GM19438 (cell line): ENCODE results near the gene TAS2R3.
A peak's percentile ranks its signal among the peaks of the same experiment; 100 is the strongest.
"Not testable (repeated sequence)": the region's sequence is repeated elsewhere in the genome, so short reads cannot be mapped to it uniquely, and the experiment has no call there.

Source experiments
- ATAC-seq: cut with Tn5 transposase; IDR thresholded peaks from one replicate; pipeline ENCODE4 v1.9.1; 2021; ENCODE audit warnings: low read depth; ENCODE audit not compliant: unreplicated experiment

The TAS2R3 gene, protein sequence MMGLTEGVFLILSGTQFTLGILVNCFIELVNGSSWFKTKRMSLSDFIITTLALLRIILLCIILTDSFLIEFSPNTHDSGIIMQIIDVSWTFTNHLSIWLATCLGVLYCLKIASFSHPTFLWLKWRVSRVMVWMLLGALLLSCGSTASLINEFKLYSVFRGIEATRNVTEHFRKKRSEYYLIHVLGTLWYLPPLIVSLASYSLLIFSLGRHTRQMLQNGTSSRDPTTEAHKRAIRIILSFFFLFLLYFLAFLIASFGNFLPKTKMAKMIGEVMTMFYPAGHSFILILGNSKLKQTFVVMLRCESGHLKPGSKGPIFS

GRCh38 chr7:141763797-141764196 lies at the start of gene TAS2R3:
Gene TAS2R3 (plus strand): TSS chr7:141764097. CDS start chr7:141764159, 62 bp downstream.
- ATAC-seq, result no peak

GRCh38 chr7:141714571-141714970 lies 49.3 kb upstream of the TAS2R3 start:
- ATAC-seq, result no peak

DNA sequence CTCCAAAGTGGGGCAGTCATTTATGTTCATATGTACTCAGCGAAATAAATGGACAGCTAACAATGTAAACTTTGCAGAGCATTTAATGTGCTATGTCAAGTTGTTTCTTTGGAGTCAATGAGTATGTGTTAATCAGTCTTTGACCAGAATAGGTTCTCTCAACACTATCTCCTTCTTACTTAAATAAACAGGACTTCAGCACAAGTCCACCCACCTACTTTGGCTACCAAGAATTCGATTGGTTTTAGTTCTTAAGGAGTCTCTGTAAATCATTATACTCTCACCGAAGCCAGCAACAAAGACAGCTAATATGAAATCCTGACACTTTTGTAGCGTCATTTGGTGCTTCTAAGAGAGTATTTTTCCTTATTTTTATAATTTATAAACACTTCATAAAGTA lies 48.9 kb upstream of the TAS2R3 start:
- no peak for ATAC-seq

GRCh38 chr7:141715794-141716689 lies 47.9 kb upstream of the TAS2R3 start:
- ATAC-seq, result no peak

DNA sequence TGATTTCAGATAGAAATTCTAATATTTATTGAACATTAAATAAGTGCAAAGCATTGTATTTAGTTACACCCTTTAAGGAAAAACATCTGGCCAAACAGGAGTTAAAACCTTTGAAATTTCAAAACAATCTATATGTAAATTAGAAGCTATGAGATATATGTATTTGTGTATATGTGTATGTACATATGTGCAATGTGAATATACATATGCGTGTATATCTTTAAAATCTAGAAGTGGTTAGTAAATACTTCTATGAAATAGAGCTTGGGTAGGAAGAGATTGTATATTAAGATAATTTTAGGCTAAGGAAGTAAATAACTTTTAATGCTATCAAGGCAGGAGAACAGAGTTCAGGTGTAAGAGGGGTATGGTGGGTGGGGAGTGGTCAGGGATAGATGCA lies 46.4 kb upstream of the TAS2R3 start:
- ATAC-seq, result no peak

DNA sequence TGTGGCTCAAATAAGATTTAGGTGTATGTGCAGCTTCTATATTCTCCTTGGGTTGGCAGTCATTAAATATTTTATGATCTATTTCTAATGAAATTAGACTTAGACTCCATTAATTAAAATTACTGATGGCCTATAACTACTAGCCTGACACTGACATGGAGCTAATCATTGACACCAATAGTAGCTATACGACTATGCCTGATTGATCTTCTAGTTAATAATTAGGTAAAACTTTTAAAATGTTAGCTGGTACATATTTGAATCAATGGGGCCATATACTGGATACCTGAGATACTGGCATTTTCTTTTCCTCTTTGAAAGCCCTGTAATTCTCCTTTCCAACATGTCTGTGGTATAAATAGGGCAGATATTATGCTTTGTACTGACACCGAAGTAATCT lies 41.4 kb upstream of the TAS2R3 start:
- ATAC-seq, result no peak

GRCh38 chr7:141729020-141729419 lies 34.9 kb upstream of the TAS2R3 start:
- ATAC-seq, result no peak

GRCh38 chr7:141731476-141732149 lies 32.3 kb upstream of the TAS2R3 start:
- ATAC-seq, result no peak

- no peak for ATAC-seq
Observed at GRCh38 chr7:141737118-141737835, 26.6 kb upstream of the TAS2R3 start.

DNA sequence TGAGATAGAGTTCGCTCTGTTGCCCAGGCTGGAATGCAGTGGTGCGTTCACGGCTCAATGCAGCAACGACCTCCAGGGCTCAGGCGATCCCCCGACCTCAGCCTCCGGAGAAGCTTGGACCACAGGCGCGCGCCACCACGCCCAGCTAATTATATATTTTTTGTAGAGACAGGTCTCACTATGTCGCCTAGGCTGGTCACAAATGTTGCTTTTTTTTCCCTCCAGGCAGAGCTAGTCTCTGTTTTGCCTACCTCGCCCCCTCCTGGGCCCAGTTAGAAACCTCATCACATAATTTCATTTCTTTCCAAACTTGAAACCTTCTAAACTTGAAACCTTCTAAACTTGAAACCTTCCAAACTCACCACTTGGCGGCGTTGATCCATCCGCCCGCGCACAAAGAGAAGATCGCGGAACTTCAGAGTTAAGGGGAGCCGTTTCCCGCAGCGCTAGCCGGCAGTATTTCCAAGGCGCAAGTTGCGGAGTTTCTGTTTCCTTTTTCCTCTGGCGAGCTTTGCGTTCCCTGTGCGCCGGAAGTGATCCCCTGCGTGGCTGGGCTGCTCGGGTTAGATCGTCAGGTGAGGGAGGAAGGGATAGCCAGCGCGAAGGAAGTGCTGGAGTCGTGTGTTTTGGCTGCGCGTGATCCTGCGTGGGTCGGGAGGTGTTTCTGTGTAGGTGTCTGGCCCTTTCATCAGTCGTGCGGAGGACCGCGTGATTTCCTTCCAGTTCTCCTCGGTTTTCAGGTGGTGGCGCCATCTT lies 25.9 kb upstream of the TAS2R3 start, which contains the start of gene SSBP1:
Gene SSBP1, plus strand, starts transcription at position 523 of the 756 bp plus-strand sequence. CDS start 809 bp downstream, outside the sequence.
- ATAC-seq, result peak; percentile 91

- peak; percentile 49 for ATAC-seq
Observed at GRCh38 chr7:141738592-141739013, 25.3 kb upstream of the TAS2R3 start.

DNA sequence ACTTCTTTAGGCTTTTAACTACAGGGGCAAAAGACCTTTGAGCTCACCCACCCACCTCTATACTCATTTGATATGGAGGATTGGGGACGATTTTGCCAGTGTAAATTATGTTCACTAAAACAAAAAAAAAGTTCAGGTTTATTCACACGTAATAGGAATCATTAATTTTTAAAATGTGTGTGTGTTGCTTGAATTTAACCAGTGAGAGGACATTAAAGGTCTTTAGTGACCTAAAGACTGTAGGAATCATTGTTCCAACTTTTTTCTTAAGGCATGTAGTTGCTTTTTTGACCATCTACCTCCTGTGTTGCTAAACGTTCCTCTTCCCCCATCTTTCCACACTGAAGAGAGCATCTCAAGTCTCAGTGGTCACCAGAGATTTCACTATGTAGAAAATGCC lies 24.6 kb upstream of the TAS2R3 start:
- no peak for ATAC-seq

GRCh38 chr7:141742229-141742628 lies 21.7 kb upstream of the TAS2R3 start:
- no peak for ATAC-seq

DNA sequence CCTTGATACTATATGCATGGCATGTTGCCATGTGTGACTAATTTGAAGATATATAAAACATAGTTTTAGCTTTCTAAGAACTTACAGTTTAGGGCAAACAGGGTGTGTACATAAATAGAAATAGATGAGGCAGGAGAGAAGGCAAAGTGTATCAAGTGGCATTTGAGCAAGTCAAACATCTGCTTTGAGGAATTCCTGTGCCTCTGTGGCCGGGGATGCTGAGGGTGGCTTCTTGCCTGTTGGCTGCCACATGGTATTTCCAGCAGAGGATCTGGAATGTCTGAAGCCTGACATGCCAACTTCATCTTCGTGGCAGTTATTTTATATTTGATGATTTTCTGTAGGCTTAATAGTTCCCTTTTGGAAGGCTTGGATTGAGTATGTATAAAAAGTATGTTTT lies 19.8 kb upstream of the TAS2R3 start:
- ATAC-seq, result no peak

- no peak for ATAC-seq
Observed at GRCh38 chr7:141748396-141748795, 15.5 kb upstream of the TAS2R3 start.

DNA sequence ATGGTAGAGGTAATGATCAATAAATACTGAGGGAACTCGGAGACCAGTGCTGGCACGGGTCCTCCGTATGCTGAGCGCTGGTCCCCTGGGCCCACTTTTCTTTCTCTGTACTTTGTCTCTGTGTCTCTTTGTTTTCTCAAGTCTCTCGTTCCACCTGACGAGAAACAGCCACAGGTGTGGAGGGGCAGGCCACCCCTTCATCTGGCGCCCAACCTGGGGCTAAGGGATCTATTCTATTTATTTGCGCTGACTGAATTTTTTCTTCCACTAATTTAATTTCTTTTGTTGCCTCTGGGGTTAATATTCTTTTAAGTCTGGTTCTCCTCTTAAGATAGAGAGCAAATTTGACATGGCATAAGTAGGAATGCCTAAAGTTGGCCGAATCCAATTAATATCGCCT lies 12.0 kb upstream of the TAS2R3 start:
- not testable (repeated sequence) for ATAC-seq

GRCh38 chr7:141752634-141753033 lies 11.3 kb upstream of the TAS2R3 start:
- no peak for ATAC-seq

DNA sequence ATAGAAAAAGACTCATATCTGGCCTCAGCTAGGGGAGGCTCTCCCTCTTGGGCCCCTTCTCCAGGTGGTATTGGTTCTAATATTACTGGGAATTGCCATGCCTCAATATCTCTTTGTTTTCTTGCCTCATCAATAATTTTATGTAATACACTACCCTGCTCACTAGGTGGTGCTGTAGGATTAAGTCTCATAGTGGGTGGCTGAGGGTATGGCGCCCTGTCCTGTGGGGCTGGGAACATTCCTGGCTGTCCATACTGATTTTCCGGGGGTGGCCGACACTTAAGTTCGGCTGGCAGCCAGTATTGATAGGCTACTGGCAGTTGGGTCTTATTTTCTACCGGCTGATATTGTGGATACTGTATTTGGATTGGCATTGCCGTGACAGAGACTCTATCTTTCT lies 9.0 kb upstream of the TAS2R3 start:
- no peak for ATAC-seq

DNA sequence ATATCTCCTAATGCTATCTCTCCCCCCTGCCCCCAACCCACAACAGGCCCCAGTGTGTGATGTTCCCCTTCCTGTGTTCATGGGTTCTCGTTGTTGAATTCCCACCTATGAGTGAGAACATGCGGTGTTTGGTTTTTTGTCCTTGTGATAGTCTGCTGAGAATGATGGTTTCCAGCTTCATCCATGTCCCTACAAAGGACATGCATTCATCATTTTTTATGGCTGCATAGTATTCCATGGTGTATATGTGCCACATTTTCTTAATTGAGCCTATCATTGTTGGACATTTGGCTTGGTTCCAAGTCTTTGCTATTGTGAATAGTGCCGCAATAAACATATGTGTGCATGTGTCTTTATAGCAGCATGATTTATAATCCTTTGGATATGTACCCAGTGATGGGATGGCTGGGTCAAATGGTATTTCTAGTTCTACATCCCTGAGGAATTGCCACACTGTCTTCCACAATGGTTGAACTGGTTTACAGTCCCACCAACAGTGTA lies 6.2 kb downstream of the TAS2R3 start:
- ATAC-seq, result not testable (repeated sequence)
